DOHH2 (cell line): ENCODE results near the gene CNTNAP5.

Experiments
- CTCF ChIP-seq: fragments of 200-600 bp; sonication (generic); IDR thresholded peaks from one replicate; pipeline ENCODE4 v1.5.1; 2014; ENCODE audit warnings: antibody characterized with exemption, mild to moderate bottlenecking, low read depth, low read length; ENCODE audit not compliant: poor library complexity, severe bottlenecking
- EZH2phosphoT487 ChIP-seq: fragments of 200-600 bp; sonication (generic); IDR thresholded peaks from 2 replicates; pipeline ENCODE4 v1.6.1; 2017; ENCODE audit warnings: borderline replicate concordance, mild to moderate bottlenecking, antibody characterized with exemption, low read length, moderate library complexity, mixed read lengths

- TF ChIP-seq CTCF (no peak), EZH2phosphoT487 (no peak)
Measured at GRCh38 chr2:124261456-124261855, 236.4 kb downstream of the CNTNAP5 start.
